Measurements from ENCODE around the gene MRPL24. TPM values are rescaled to one million over a fixed set of nuclear protein-coding genes. Genes with fewer than 3 reads are reported as not detected.

The MRPL24 gene
- total and polyA plus RNA-seq, 2 of the 13 experiments (the other 11 are each of a cell fraction or from before 2014, with no cell fraction given) = 38.1 to 42.9 TPM

- no peak for TF ChIP-seq GPBP1L1 (CRISPR knock-in tag; IDR thresholded peaks at IDR 0.05)
- TF ChIP-seq DZIP1 (CRISPR knock-in tag; IDR thresholded peaks at IDR 0.05) = no peak
- no peak for TF ChIP-seq MIXL1 (CRISPR knock-in tag; IDR thresholded peaks at IDR 0.05)
- no peak for TF ChIP-seq ZNF282 (IDR thresholded peaks at IDR 0.05; ENCODE audit: partially characterized antibody)
- TF ChIP-seq, protein P1, sequence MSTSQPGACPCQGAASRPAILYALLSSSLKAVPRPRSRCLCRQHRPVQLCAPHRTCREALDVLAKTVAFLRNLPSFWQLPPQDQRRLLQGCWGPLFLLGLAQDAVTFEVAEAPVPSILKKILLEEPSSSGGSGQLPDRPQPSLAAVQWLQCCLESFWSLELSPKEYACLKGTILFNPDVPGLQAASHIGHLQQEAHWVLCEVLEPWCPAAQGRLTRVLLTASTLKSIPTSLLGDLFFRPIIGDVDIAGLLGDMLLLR (CRISPR knock-in tag; IDR thresholded peaks at IDR 0.05) = no peak; the same call in 1 of the 2 replicates
- no peak for TF ChIP-seq BCL6 (CRISPR knock-in tag; IDR thresholded peaks at IDR 0.05)
- peak; percentile 14; the same call in 1 of the 2 replicates for TF ChIP-seq ZNF746 (CRISPR knock-in tag; IDR thresholded peaks at IDR 0.05)
- TF ChIP-seq DNMT3B (CRISPR knock-in tag; conservative IDR thresholded peaks at IDR 0.05) = no peak
- no peak for TF ChIP-seq ZNF225 (CRISPR knock-in tag; IDR thresholded peaks at IDR 0.05)
- 0 out of 2 replicates have a peak, but pooled peaks have one; percentile 11 for TF ChIP-seq ZBED4 (CRISPR knock-in tag; IDR thresholded peaks at IDR 0.05; ENCODE audit: borderline replicate concordance)
- no peak for TF ChIP-seq SMC3 (IDR thresholded peaks at IDR 0.05; ENCODE audit: low read length)
- peak; percentile 82 for TF ChIP-seq SP5 (CRISPR knock-in tag; IDR thresholded peaks at IDR 0.05; ENCODE audit: borderline replicate concordance, low read depth)
- no peak; the same call in 1 of the 2 replicates for TF ChIP-seq PAXIP1 (CRISPR knock-in tag; conservative IDR thresholded peaks at IDR 0.05)
- TF ChIP-seq ZKSCAN5 (CRISPR knock-in tag; IDR thresholded peaks at IDR 0.05) = no peak
- no peak for TF ChIP-seq ZSCAN20 (CRISPR knock-in tag; IDR thresholded peaks at IDR 0.05; ENCODE audit: borderline replicate concordance)
- no peak for TF ChIP-seq TCF12 (IDR thresholded peaks at IDR 0.05)
- no peak for TF ChIP-seq TCF12 (CRISPR knock-in tag; IDR thresholded peaks at IDR 0.05)
Measured at GRCh38 chr1:156728599-156729462, 12.1 kb downstream of the MRPL24 start, which contains the start of gene ISG20L2 (continued).

Measured in HepG2 (cell line).